NCI-H2171 treated with DMSO at 0.1 percent for 48 hours (cell line): ENCODE results near the gene ASCC3.
"Not testable (repeated sequence)": the region's sequence is repeated elsewhere in the genome, so short reads cannot be mapped to it uniquely, and the experiment has no call there.

Source experiments
- DNase-seq: peaks from one replicate; lab custom pipeline; 2025; lab: John Stamatoyannopoulos, UW

The ASCC3 gene

DNA sequence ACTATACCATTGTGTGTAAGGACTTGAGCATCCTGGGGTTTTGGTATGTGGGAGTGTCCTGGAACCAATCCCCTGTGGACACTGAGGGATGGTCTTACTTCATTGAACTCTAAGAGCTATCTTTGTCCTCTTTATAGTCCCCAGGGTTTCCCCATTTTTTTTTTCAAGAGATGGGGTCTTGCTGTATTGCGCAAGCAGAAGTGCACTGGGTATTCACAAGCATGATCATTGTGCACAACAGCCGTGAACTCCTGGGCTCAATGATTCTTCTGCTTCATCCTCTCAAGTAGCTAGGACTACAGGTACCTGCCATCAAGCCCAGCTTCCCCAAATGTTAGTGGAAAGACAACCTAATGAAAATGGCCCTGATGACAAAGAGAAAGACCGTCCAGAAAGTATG is 2.2 kb upstream of the ASCC3 start:
- no peak for DNase-seq

- no peak for DNase-seq
Observed at GRCh38 chr6:100881707-100882040, 545 bp upstream of the ASCC3 start.

DNA sequence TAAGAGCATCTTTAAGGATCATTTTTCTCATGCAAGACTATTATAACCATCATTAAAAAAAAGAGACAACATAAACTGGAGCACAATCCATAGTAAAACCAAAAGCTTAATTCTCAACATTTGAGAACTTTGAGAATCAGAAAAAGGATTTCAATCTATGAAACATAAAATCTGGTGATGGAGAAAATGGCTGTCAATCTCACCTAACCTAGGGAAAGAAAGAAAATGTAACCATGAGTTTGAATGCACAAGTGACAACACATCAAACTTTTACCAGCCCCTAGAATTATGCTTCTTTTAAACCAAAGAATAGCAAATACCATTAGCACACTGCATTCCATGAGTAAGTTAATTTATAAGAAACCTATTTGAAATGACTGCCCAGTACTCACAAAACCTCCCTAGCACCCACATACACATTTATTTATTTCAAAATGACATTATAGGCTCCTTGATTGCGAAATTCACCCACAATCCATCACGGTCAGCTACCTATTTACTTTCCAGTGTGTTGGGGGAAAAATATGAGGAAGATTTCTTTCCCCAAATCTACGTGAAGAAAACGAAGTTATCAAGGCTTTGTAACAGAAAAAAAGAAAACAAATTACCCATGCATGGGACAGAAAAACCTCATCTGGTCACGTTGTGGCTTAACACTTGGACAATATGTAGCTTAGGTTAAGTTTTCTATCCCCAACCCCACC is 828 bp downstream of the ASCC3 start:
- DNase-seq: peak; percentile 32

DNA sequence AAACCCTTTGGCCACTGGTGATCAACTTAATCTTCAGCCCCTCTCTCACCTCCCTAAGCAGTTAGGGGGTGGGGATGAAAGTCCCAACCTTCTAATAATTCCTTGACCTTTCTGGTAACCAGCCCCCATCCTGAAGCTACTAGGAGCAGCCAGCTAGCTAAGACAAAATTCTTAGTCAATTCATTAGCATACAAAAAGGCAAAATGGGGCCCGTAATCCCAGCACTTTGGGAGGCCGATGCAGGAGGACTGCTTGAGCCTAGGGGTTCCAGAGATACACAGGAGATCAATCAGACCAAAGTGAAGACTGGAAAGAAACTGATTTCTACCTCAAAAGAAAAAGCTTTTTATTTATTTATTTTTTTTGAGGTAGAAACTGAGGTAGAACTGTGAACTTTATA is 1.8 kb downstream of the ASCC3 start:
- no peak for DNase-seq

DNA sequence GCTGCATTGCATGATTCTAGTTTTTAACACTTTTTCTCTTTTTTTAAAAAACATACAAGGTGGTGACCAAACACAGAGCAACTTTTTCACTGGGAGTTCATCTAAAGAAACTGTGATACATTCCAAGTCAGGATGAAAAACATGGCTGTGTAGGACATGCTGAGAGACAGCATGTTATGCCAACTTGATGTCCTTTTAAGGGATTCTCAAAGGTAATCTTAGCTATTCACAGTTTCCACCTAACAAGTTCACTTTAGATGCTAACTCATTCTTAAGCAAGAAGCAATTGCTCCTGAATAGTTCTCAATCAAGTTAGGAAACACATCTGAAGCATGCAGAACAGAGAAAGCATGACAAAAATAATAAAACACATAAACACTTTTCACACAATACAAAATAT is 3.3 kb downstream of the ASCC3 start:
- no peak for DNase-seq

DNA sequence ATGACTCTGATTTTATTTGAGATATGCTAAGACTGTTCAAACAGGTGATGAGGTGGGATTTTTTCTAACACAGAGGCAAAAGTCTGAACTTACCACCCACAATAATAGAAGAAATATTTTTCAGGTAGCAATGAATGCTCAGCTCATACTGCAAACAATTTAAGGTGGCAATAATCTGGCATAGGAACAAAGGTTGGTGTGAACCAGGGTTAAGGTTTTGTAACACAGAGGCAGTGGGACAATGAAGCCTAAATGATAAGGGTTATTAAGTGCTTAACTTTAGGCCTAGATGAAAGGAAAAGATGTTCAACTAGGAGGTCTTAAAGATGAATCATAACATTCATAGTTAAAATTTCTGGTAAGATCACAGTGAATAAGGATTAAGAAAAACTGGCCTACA is 4.9 kb downstream of the ASCC3 start:
- DNase-seq: no peak

GRCh38 chr6:100865525-100865924 is 15.6 kb downstream of the ASCC3 start:
- no peak for DNase-seq

- DNase-seq: no peak
Observed at GRCh38 chr6:100862063-100862462, 19.1 kb downstream of the ASCC3 start.

GRCh38 chr6:100856146-100856545 is 25.0 kb downstream of the ASCC3 start:
- no peak for DNase-seq

DNA sequence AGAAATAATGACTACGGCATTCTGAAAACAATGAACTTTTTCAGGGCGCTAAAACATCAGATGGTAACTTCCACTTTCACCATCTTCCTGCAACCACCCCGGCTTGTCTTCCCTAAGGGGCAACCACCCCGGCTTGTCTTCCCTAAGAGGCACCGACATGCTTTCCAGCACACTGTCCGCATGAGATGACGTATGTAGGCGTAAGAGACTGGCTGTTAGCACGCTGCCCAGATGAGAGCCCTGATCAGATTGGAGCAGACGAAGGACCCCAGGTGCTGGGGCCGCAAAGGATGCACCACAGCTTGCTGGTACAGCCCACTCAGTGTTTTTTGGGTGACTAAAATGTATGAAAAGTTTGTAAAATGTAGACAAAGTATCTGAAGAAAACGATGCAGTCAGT is 29.3 kb downstream of the ASCC3 start:
- DNase-seq: no peak

DNA sequence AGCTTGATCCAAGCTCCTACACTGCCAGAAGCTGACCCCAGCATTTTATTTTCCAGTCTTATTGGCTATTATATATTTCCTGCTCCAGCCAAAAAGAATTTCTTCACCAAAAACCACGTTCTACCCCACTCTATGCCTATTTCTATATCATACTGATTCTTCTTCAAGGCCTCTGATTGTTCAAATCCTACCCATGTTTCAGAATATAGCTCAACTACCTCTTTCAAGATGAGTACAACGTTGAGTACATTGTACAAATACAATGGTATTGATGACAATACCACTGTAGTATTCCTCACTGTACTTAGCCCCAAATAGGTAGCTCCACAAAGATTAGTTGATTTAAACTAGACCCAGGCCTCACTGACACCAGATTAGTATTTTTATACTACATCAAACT is 31.0 kb downstream of the ASCC3 start:
- DNase-seq: no peak

DNA sequence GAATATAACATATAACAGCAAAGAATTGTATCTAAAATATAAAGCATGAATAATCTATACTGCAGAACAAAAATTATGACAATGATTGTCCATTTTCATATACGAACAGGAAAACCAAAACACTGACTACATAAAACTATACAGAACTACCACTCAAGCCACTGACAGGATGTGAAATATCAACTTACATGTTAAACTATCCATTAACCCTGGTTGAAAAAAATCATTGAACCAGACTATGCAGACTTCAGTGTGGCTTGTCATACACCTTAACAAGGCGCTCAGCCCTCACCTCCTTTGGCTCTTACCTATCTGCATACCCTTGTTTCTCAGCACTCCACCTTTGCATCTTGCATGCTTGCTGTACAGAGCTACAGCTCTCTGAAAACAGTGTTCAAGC is 34.9 kb downstream of the ASCC3 start:
- DNase-seq: peak; percentile 7

DNA sequence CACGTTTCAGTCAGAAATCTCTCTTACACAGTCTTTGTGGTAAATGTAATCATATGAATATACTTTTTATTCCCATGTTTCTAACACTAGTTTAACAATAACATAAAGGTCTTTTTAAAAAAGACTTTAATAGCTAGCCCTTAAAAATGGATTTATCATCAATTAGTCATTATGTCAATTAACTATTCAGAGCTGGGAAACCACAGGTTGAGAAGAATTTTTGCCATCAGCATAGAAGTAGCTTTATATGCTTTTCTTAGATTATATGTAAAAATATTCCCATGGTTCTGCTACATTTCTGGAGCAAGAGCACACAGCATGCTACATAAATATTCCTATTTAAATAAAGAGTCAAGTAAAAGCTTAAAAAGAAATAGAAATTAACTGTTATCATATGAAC is 35.5 kb downstream of the ASCC3 start:
- no peak for DNase-seq

DNA sequence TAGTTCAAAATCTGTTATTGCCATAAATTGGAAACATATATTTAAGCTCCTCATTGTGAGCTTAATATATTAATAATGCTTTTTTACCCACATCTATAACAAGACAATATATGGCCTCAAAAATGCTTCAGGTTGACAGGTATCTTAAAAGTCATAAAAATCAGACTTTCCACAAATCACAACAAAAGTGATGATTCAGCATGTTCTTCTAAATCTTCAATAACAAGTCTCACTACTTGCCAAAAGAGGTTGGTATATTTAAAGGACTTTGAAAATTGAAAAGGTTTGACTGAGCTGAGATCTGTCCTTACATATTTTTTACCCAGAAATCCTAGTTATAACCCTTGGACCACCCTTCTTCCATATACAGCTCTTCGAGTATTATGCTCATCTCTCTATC is 41.7 kb downstream of the ASCC3 start:
- DNase-seq: no peak

DNA sequence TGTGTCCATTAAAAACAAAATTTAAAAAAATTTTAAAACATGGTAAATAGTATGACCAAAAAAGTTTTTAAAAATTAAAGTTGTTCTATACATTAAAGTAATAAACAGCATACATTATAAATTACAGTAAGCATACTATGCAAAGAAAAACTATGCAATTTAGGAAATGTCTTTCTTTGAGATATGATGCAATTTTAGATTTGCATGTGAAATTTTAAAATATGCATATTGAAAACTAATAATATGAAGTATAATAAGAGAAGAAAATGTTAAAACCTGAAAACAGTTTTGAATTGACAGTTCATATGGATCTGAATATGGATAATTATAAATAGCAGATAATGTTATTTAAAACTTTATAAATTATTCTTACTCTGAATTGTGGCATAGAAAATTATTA is 43.1 kb downstream of the ASCC3 start:
- no peak for DNase-seq

- DNase-seq: no peak
Observed at GRCh38 chr6:100833972-100834574, 47.1 kb downstream of the ASCC3 start.

DNA sequence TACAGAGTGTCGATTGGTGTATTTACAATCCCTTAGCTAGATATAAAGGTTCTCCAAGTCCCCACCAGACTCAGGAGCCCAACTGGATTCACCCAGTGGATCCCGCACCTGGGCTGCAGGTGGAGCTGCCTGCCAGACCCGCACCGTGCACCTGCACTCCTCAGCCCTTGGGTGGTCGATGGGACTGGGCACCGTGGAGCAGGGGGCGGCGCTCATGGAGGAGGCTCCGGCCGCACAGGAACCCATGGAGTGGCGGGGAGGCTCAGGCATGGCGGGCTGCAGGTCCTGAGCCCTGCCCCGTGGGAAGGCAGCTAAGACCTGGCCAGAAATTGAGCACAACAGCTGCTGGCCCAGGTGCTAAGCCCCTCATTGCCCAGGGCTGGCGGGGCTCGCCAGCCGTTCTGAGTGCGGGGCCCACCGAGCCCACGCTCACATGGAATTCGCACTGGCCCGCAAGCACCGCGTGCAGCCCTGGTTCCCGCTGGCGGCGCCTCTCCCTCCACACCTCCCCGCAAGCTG is 52.0 kb downstream of the ASCC3 start:
- not testable (repeated sequence) for DNase-seq

DNA sequence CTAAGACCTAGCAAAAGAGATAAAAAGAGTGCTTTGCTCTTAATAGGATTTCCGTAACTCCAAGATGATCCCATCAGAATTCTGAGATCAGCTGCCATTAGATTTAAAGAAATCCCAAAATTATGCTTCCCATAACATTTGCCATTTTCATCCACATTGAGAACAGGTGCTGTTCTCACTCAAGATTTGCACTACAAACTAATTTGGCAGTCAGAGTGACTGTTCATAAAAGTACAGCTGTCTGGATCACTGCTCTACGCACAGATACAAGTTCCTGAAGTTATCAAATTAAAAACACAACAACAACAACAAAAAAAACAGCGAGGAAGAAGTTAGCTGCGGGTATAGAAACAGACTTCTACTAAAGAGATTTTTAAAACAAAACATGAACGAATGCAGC is 58.1 kb downstream of the ASCC3 start:
- no peak for DNase-seq

- DNase-seq: no peak
Observed at GRCh38 chr6:100818066-100818465, 63.1 kb downstream of the ASCC3 start.

GRCh38 chr6:100810015-100810414 is 71.1 kb downstream of the ASCC3 start:
- no peak for DNase-seq

DNA sequence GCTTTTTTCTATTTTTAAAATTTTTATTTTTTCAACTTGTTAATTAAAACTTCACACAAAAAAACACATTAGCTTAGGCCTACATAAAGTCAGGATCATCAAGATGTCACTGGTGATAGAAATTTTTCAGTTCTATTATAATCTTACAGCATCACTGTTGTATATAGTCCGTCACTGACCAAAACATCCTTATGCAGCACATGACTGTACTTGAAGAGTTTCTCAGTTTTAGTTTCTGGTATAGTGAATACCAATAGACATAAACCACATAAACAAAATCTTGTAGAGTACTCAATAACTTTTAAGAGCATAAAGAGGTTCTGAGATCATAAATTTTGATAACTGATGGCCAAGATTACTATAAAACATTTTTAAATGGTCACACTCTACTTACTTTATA is 71.8 kb downstream of the ASCC3 start:
- no peak for DNase-seq

DNA sequence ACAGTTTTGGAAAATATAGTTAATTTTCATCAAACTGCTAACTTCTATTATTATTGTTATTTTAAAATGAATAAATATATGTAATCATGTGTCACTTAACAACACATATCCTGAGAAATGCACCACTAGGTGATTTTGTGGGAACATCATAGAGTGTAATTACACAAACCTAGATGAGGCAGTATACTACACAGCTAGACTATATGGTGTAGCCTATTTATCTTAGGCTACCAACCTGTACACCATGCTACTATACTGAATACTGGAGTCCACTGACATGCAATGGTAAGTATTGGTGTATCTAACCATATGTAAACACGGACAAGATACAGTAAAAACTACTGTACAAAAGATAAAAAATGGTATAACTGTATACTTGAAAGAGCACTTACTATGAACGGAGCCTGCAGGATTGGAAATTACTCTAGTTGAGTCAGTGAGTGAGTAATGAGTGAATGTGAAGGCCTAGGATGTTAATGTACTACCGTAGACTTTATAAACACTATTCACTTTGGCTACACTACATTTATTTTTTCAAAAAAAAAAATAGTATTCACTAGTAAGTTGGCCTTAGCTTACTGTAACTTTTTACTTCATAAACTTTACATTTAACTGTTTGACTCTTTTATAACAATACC is 72.4 kb downstream of the ASCC3 start:
- no peak for DNase-seq

GRCh38 chr6:100806296-100806695 is 74.8 kb downstream of the ASCC3 start:
- no peak for DNase-seq
